ENCODE measurements around the gene SLC25A23.
"Not testable (repeated sequence)": the region's sequence is repeated elsewhere in the genome, so short reads cannot be mapped to it uniquely, and the experiment has no call there.

Gene SLC25A23

DNA sequence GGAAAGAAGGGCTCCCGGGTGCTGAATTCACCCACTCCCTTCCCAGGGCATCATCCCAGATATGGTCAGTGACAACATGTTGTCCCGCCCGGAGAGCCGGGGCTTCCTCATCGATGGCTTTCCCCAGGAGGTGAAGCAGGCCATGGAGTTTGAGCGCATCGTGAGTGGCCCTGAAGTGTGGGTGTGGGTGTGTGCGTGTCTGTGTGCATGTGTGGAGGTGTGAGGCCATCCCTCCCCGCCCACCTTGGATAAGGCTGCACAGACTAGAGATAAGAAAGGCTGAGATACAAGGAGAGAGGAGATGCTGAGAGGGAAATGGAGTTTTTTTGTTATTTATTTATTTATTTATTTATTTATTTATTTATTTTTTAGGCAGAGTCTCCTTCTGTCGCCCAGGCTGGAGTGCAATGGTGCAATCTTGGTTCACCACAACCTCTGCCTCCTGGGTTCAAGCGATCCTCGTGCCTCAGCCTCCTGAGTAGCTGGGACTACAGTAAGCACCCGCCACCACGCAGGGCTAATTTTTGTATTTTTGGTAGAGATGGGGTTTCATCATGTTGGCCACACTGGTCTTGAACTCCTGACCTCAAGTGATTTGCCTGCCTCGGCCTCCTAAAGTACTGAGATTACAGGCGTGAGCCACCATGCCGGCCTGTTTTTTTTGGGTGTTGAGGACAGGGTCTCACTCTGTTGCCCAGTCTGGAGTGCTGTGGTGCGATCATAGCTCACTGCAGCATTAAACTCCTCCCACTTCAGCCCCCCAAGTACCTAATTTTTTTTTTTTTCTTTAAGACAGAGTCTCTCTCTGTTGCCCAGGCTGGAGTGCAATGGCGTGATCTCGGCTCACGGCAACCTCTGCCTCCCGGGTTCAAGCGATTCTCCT lies 59.3 kb downstream of the SLC25A23 start:
- not testable (repeated sequence) for H3K27me3 Mint-ChIP-seq (ENCODE audit: low read depth); H3K4me3 Mint-ChIP-seq; H3K4me1 Mint-ChIP-seq (ENCODE audit: low read depth); H3K9me3 Mint-ChIP-seq; H3K27ac Mint-ChIP-seq; DNase-seq (ENCODE audit: low spot score); H3K36me3 Mint-ChIP-seq (ENCODE audit: low read depth)

GRCh38 chr19:6396305-6396704 lies 63.3 kb downstream of the SLC25A23 start:
- DNase-seq (ENCODE audit: low spot score), result no peak
- Mint-ChIP-seq H3K4me1 (ENCODE audit: low read depth) (peaks cover 23% of the 10 kb centered on the region), H3K27ac (no peak overlapping the region), H3K9me3 (no peaks in the 10 kb centered on the region), H3K4me3 (no peak overlapping the region), H3K27me3 (ENCODE audit: low read depth) (no peaks in the 10 kb centered on the region), H3K36me3 (ENCODE audit: low read depth) (peaks cover 12% of the 10 kb centered on the region)

- no peak for DNase-seq (ENCODE audit: low spot score)
- H3K4me1 Mint-ChIP-seq (ENCODE audit: low read depth), result peaks cover 27% of the 10 kb centered on the region
- H3K27me3 Mint-ChIP-seq (ENCODE audit: low read depth), result no peaks in the 10 kb centered on the region
- peak overlapping the region; percentile 36 for H3K27ac Mint-ChIP-seq
- H3K36me3 Mint-ChIP-seq (ENCODE audit: low read depth), result peaks cover 17% of the 10 kb centered on the region
- H3K4me3 Mint-ChIP-seq, result peak overlapping the region; percentile 98
- H3K9me3 Mint-ChIP-seq, result no peaks in the 10 kb centered on the region
Measured at GRCh38 chr19:6394831-6395230, 64.8 kb downstream of the SLC25A23 start.

- H3K9me3 Mint-ChIP-seq, result no peaks in the 10 kb centered on the region
- peak overlapping the region; percentile 97 for H3K27ac Mint-ChIP-seq
- DNase-seq (ENCODE audit: low spot score), result no peak
- H3K4me1 Mint-ChIP-seq (ENCODE audit: low read depth), result peaks cover 27% of the 10 kb centered on the region
- H3K4me3 Mint-ChIP-seq, result peak overlapping the region; percentile 98
- peaks cover 19% of the 10 kb centered on the region for H3K36me3 Mint-ChIP-seq (ENCODE audit: low read depth)
- H3K27me3 Mint-ChIP-seq (ENCODE audit: low read depth), result no peaks in the 10 kb centered on the region
Measured at GRCh38 chr19:6393983-6394412, 65.6 kb downstream of the SLC25A23 start.

DNA sequence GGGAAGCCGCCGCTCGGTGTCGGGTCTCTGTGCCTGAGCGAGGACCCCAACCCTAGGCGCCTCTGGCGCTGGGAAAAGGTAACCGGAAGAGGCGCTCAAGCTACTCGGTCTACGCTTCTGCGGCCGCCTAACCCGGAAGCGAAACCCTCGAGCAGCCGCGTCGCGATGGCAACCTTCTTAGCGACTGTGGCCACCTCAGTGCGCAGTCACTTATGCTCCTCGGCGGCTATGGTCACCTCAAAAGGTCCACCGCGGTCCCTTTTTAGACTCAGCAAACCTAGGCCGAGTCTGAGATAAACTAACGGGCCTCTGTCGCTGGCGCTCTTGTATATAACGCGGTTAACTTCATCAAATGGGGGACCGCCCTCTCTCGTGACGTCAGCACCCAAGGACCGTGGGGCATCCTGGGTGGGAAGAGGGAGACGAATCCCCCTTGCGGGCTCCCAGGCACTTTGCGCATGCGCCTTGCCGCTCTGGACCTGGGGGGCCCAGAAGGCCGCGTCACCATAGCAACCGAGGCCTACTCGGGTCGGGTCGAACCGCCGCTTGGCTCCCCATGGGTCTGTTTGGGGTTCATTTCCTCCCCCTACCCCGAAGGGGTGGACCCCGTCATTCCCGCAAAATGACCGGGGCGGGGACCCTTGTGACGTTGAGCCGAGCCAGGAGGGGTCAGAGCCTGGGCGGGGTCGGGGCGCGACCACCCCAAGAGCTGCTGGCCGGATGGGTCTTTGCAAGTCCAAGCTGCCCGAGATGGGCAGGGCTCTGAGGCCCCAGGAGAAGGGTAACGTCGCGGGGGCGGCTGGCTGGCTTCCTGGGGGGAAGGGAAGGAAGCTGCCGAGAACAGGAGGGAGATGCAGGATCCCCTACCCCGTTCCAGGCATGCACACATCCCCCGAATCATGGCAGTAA lies 66.3 kb downstream of the SLC25A23 start, which contains the start of gene GTF2F1:
GTF2F1 (minus strand) TSS at position 91 of the 909 bp plus-strand sequence. CDS start 169 bp downstream, outside the sequence.
- Mint-ChIP-seq H3K27ac (peak within 1 kb of the TSS; percentile 97), H3K27me3 (ENCODE audit: low read depth) (no peaks in the 10 kb centered on the region), H3K4me1 (ENCODE audit: low read depth) (peaks cover 27% of the 10 kb centered on the region), H3K9me3 (no peaks in the 10 kb centered on the region), H3K4me3 (peak within 1 kb of the TSS; percentile 98), H3K36me3 (ENCODE audit: low read depth) (peaks cover 22% of the 10 kb centered on the region)
- peak; percentile 86 for DNase-seq (ENCODE audit: low spot score)

GRCh38 chr19:6392221-6393073 lies 67.1 kb downstream of the SLC25A23 start:
- no peaks in the 10 kb centered on the region for H3K27me3 Mint-ChIP-seq (ENCODE audit: low read depth)
- H3K4me3 Mint-ChIP-seq, result peak overlapping the region; percentile 98
- no peak for DNase-seq (ENCODE audit: low spot score)
- H3K4me1 Mint-ChIP-seq (ENCODE audit: low read depth), result peaks cover 27% of the 10 kb centered on the region
- no peaks in the 10 kb centered on the region for H3K9me3 Mint-ChIP-seq
- peaks cover 25% of the 10 kb centered on the region for H3K36me3 Mint-ChIP-seq (ENCODE audit: low read depth)
- H3K27ac Mint-ChIP-seq, result peak overlapping the region; percentile 97
